NCI-H82 treated with DMSO at 0.1 percent for 48 hours (cell line): ENCODE results near the gene DMD.
"Not testable (repeated sequence)": the region's sequence is repeated elsewhere in the genome, so short reads cannot be mapped to it uniquely, and the experiment has no call there.

Source experiments
- DNase-seq: peaks from one replicate; lab custom pipeline; 2025; ENCODE audit not compliant: unreplicated experiment; lab: John Stamatoyannopoulos, UW

DMD gene

DNA sequence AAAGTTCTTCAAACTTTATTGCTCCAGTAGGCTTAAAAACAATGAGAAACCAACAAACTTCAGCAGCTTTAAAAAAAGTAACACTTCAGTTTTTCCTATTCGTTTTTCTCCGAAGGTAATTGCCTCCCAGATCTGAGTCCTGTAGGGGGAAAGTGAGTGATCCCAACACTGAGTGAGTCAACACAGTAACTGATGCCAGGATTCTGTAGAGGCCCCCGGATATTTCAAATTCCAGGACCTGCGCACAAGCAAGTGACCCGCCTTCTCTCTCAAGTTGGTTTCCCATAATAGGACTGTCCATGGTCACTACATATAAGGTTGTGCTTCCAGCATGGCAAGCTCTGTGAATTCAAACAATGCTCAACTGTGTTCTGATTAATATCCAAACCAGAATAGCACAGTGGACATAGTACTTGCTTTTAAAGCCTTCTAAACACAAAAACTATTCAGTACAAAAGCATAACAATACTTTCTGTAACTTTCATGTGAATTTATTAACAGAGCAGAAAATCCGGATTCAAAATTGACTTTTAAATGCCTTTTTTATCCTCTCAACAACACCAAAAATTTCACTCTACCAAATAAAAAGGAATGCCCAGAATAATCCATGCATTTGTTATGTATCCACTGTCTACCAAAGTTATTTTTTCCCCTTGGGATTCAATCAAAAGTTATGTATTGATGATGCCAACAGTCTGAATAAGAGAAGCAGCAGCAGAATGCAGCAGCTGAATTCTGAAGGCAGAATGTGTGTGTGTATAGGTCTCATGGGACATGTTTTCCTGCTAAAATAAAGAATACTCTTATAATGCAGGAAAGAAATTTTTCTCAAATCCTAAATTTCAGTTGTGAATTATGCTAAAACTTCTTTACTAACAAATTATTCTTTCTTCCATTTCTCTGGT, at the start of gene DMD:
TSS of gene DMD (minus strand) at position 194 of the 905 bp plus-strand sequence. CDS start 237 bp downstream, outside the sequence.
- DNase-seq = no peak

DNA sequence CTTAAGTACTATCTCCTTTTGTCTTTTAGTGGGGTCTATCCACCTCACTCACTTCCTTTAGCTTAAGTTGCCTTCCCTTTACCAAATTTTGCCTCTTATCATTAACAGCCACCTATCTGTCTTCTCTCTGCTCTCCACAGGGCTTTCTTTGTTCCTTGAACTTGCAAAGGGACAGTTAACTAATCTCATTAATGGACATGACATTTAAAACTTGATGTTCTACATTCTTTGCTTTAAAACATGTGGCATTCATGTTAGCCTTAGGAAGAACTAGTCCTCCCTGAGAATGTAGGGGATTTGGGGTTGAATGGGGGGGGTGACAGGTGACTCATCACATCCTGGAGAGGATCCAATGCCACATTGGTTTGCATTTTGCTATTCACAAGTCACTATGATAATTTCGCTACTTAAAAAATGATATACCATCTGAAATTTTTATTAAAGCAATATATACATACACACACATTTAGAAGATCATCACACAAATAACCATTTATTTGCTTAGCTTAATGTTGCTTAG, 41.0 kb upstream of the DMD start:
- no peak for DNase-seq

DNA sequence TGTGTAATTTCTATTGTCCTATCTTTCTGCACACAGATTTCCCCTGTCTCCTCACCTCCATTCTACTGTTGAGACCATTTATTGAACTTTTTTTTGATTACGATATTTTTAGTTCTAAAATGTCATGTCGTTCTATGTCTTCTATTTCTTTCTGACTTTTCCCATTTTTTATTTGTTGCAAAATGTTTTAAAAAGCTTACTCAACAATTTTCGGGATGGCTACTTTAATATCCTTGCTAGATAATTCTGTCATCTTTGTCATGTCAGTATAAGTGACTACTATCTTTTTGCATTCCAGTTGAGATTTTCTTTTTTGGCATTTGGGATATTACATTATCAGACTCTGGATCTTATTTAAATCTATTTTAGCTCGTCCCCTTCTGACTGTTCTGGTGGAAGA, 7.5 kb upstream of the DMD start:
- DNase-seq = no peak

DNA sequence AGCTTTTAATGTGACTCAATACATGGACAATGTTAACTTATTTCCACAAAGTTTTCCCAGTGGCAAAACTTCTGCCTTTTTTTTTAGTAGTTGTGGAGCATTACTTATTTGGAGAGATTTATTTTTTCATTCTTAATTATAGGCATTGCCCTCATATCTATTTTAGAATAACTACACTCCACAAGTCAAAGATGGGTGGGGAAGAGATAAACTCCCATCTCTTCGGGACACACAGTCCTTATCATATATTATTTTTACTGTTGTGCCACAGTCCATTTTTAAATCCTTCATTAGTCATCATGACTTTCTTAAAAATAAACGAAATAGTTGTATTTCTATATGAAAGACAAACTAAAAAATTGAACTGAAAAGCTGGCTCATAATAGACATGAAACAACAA, 1.2 kb downstream of the DMD start:
- no peak for DNase-seq

DNA sequence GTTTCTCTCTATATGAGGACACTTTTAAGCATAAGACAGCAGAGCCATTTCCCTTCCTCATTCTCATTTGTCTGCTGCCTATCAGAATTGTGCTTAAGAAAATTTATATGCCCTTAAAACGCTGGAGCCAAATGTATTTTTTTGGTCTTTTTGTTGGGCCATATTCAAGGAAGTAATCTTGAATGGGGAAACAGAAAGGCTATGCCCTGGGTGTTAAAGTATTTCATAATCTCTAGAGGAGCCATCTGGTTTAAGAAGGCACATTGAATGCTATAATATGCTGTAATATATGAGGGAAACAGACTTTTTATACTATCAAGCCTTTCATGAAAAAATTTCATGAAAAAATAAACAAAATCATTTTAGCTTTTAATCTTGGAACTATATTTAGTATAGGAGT, 4.3 kb downstream of the DMD start:
- peak; percentile 10 for DNase-seq

DNA sequence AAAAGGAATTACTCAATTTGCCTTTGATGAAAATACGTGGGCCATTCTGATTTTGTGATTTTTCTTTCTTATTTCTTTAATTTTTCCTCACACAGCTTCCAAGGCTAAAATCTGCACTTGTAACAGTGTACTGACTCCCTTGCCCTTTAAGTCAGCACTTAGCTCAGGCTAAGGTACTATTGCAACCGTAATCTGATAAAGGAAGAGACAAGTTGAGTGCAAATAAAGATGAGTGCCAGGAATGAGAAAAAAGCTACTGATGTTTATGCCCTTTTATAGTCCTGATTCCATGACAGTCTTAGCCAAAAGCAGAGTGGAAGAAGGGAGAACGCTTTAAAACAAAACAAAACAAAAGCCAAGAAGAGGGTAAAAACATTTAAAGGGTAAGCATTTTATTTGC, 6.0 kb downstream of the DMD start:
- peak; percentile 52 for DNase-seq

DNA sequence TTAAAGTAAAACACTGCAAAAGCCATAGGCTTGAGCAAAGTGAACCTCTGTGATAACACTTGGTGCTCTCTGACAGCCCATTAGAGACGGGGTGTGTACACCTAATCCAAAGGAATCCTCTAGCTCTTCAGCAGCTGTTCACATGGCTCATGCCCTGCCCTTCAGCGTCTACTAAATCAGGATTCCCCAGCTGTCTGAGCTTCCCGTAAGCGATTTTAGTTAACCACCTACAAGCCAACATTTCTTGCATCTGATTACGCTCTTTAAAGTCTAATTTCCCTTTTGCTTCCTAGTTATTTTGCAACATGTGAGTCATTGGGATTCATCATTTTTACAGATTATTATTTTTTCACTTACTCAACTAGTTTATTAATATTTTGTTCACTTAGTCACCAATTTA, 6.5 kb downstream of the DMD start:
- peak; percentile 82 for DNase-seq

DNA sequence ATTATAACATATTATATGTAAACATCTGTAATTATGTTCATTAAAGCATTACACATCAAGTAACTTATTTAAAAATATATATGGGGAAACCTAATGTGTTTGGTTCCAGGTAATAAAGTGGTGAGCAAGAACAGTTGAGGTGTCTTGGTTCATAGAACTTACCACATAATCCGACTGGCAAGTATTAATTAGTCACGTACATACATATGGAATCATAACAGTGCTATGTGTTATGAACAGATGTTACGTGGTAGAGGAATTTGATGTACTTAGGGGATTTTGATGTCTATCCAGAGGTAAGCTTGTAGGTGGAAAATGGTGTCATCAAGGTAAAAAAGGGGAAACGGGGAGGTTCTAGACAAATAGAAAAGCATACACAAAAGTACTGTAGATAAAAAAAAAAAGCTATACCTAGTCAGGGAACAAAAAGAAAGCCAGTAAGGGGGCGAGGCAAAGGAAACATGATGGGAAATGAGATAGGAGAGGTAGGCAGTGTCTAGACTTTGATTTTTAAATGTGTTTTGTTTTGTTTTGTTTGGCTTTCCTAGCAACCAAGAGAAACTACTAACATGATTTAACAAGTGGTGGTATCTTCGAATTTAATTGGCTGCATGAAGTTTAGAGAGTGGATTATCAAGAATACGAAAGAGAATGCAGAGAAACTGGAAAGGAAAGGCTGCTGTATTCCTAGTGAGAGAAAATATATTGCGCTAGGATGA, 12.6 kb downstream of the DMD start:
- DNase-seq = no peak

DNA sequence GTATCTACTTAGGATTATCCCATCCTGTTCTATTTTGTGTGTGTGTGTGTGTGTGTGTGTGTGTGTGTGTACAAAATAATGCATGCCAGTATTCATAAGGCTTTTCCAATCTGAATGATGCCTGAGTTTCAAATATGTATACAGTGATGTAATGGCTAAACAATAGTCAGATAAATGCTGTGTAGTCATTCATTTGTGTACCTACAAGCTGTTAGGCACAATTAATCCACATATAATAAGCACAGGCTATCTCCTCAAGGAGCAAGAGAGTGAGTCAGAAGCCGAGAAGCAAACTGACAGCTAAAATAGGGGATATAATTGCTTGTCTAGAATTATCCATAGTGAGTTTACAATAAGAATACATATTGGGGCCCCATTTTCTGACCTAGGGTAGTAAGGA, 15.7 kb downstream of the DMD start:
- DNase-seq = no peak

DNA sequence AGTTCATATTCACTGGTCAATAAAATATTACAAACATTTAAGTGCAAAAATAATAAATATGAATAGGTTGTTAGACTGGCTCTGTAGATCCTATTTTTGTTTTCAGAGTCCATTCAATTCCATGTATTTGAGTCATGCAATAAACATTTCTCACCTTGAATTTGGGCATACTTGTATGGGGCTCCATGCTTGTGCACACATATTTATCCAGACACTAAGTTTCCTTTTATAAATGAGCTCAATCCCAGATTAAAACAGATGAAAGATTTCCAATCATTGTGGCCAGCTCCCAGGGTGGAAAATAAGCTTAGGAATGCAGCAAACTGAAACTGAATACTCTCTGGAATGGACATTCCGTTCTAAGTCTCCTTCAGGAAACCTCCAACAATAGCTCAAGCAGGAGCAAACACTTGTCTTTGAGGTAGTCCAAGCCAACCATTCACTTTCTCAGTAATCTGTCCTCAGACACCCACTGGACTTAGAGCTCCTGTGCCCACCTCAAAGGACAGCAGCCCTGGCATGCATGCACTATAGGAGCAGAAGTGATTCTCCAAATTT, 16.4 kb downstream of the DMD start:
- DNase-seq = no peak

DNA sequence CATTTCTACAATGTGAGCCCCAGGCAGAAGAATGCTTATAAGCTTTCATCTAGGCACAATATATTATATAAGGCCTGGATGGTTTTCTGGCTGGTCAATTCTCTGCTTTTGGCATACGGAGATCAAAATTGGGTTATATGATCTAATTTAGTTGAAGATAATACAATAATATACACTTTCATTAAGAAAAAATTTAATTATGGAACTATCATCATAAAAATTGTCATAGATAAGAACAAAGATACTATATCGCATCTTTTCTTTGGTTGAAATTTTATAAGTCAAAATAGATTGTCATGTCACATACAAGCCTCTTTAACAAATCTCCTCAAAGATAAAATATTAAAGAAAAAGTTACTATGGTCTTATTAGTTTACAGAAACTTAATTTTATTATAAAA, 17.1 kb downstream of the DMD start:
- no peak for DNase-seq

DNA sequence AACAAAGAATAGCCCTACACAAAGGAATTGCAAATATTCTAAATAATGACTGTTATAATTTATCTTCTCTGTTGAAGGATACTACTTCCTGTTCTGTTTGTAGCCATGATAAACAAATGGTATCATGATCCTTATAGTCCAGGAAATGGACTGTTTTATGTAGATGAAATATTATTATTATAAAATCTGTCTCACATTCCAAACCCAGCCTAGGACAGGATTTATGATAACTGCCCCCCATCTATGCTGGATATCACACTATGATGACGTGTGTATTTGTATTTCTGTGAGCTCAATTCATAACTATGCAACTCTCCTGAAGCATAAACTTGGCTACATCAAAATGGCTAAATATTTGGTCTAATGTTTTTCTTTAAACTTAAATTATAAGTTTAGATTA, 21.3 kb downstream of the DMD start:
- no peak for DNase-seq

DNA sequence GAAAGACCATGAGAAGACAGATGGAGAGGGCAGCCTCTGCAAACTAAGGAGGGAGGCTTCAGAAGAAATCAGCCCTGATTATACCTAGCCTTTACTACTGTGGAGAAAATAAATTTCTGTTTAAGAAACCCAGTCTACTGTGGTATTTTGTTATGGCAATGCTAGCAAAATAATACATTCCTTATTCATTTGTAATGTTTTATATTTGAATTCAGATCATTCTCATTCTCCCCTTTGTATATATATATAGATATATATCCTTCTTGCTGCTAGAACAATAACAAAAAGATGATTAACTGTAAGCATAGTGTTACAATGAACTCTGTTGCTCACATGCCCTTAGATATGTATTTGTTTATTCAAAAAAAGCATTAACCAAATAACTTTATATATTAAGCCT, 22.5 kb downstream of the DMD start:
- DNase-seq = no peak

DNA sequence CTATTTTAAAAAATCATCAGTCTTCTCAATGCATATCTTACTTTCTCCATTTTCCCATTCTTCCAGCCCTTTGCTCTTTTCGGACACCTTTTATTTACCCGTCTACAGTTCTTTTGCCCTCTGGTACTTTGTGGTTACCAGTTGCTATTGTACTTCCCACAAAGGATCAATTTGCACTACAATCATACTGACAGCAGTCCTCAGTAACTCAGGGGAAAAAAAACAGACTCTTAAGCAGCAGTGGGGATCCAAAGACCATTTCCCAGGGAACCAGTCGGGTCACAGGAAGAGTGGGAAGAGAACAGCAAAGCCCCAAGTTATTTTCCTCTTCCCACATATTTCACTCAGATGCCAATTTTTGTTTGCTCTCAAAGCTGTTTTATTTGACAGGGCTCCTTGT, 23.1 kb downstream of the DMD start:
- peak; percentile 45 for DNase-seq

DNA sequence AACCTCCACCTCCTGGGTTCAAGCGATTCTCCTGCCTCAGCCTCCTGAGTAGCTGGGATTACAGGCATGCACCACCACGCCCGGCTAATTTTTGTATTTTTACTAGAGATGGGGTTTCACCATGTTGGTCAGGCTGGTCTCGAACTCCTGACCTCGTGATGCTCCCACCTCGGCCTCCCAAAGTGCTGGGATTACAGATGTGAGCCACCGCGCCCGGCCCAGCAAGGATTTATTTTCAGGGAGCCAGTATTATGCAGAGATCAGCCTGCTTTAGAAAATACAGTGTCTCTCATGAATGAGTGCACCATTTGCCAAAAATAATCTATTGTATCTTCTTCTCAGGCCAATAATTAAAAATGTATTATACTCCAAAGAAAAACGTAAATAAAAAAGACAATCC, 26.5 kb downstream of the DMD start:
- DNase-seq = not testable (repeated sequence)

DNA sequence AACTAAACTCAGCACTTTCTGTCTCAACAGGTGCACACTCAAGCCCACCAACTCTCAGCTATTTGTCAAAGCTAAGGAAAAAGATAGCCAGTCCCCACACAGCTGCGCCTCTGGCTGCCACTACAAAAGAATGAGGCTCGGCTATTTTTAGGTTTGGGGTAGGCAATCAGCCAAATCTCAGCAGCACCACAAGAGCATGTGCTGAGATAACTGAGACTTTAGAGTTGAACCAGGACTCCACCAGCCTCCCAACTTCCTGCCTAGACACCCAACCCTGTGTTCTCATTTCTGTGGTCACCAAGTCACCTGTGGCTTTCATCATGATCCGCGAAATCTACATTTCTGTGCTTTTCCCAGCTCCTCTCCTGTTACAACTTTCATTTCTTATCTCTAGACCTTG, 28.0 kb downstream of the DMD start:
- peak; percentile 7 for DNase-seq

DNA sequence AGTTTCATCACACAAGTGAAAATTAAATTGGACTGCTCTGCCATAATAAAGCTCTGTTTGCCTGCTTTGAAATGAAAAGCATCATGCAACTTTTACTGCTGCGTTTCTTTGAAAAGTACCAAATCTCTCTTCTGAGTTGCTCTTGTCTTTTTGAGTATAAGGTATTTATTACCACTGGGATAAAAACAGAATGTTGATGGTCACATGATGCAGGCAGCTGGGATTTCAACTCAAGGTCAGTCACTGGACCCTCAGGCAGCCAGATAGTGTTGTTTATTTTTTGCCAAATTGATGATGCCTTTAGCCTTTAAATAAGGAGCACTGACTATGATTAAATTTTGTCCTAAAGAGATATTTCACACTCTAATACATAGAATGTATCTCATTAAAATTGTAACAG, 32.7 kb downstream of the DMD start:
- DNase-seq = no peak

DNA sequence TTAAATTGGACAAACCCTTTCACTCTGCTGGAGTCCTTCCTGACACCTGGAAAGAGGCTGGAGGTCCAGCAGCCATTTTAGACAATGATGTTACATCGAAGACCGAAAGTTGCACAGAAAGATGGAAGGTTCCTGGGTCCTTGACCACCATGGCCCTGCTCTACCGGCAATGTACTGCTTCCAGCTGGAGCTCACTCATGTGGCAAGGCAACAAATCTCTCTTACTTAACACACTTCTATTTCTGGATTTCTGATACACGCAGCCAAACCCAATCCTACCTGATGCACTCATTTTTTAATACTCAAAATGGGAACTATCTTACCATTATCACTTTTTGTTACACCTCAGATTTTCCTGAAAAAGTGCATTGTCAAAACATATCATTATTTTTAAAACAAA, 33.1 kb downstream of the DMD start:
- no peak for DNase-seq

DNA sequence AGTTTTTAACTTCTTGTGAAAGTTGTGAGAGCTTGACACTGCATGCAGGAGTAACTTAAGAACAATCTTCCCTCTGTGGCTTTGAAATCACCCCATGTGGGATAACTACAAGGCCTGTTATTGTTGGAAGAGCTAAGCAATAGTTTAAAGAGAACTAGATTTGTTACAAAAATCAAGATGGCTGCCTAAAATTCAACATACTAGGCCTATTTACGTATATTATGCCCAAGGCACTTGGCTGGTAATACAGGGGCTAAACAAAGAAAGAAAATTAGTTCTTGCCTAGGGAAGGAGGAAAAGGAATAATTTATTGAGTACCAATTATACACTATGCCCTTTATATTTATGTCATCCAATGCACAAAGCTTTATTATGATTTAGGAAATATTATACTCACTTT, 36.1 kb downstream of the DMD start:
- DNase-seq = no peak

DNA sequence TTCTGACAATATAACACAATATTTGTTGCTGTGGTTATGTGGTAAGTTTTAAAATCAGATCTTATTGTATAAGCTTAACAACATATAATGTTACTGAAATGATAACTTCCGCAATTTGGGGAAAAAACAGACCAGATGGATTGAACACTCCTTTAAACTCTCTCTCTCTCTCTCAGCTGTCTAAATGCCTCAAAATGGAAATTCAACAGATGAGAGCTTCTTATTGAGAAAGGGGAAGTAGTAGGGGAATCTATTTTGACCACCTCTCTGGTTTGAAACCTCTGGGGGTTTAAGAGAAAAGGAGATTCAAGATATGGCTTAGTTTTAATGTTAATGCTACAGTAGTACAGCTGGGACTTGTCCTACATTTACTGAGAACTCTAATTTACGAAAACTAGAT, 40.3 kb downstream of the DMD start:
- no peak for DNase-seq

DNA sequence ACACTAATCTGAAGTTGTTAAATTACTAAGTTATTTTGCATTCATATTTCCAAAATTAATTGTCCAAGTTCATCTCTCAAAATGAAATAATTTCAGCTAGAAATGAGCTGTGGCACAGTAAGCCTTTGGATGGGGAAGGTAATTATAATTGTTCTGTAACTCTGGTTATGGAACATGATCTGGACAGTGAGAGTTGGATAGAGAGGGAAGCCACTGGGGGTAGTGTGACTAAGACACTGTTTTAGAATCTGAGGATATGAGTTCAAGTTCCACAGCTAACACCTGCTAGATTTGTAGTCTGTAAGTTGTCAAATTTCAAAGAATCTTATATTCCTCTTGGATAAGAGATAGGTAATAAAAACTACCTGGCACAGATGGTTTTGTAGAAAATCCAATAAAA, 49.5 kb downstream of the DMD start:
- DNase-seq = no peak

DNA sequence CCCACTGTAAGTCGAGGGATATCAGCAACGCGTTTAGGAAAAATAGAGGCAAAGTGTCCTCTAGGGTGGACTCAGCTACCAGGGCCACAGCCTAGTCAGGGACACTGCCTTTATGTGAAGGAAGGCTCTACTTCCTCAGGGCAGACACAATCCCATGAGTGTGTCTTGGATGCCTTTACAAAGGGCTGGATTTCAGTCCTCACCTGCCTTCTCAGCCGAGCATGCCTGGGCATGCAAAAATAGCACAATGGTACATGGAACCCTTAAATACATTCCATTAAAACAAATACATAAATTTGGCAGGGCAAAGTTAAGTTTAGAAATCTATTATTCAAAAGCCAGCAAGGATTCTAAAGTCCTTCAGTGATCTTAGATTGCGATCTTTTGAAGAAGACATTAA, 51.1 kb downstream of the DMD start:
- no peak for DNase-seq
